GM19043 (cell line): Measurements from ENCODE around the gene GALNT14.
A peak's percentile ranks its signal among the peaks of the same experiment; 100 is the strongest.
"Not testable (repeated sequence)": the region's sequence is repeated elsewhere in the genome, so short reads cannot be mapped to it uniquely, and the experiment has no call there.

ENCODE experiments used
- ATAC-seq: cut with Tn5 transposase; IDR thresholded peaks from one replicate; pipeline ENCODE4 v1.9.1; 2021; ENCODE audit warnings: low read depth; ENCODE audit not compliant: unreplicated experiment

Gene GALNT14

DNA sequence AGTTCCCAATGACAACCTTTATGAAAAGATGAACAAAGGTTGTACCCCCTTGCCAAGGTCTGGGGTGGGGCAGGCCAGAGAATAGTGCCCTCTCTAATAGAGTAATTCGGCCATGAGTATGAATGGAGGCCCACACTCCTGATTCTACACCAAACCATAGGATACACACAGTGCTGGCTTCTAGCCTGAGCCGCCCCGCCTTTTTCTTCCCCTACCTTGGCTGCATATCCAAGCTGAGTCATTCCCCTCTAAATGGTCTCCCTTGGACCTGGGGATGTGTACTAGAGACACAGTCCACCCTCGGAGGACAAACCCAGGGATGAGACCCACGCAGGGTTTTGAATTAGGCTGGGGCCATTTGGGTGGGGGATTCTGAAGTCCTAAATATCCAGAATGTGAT is 223.8 kb downstream of the GALNT14 start:
- no peak for ATAC-seq

- no peak for ATAC-seq
Observed at GRCh38 chr2:30912056-30912455, 226.2 kb downstream of the GALNT14 start.

- no peak for ATAC-seq
Observed at GRCh38 chr2:30911327-30911726, 226.9 kb downstream of the GALNT14 start.

DNA sequence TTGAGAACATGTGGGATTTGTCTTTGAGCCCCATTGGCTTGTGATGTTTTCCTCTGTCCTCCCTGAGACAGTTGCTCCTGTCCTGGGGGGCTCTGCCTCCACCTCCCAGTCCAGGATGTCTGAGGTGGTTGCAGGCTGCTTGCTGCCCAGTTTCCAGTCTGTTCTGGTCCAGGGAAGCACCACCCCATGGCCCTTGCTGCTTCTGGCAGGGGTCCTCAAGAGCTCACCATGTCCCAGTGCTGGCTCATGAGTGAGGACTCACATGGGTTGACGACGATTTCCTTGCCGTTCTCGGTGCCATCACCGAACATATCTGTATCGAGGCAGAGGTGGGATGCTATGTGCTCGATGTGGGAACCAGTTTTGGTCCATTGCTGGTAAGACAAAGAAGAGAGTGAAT is 227.6 kb downstream of the GALNT14 start:
- no peak for ATAC-seq

- ATAC-seq, result not testable (repeated sequence)
Observed at GRCh38 chr2:30904437-30904836, 233.8 kb downstream of the GALNT14 start.

DNA sequence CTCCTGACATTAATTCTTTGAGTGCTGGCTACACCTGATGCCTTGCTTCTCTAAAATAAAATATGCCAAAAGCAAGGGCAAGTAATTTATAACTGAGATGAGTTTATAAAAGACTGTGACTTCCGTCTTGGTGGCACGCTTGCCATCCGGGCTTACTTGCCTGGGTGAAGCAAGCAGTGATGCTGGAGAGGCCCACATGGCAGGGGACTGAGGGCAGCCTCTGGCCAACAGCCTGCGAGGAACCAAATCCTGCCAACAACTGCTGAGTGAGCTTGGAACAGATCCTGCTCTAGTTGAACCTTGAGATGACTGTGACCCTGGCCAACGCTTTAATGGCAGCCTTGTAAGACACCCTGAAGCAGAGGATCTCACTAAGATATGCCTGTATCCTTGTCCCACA is 234.9 kb downstream of the GALNT14 start:
- ATAC-seq, result no peak

- no peak for ATAC-seq
Observed at GRCh38 chr2:30900381-30900780, 237.9 kb downstream of the GALNT14 start.

DNA sequence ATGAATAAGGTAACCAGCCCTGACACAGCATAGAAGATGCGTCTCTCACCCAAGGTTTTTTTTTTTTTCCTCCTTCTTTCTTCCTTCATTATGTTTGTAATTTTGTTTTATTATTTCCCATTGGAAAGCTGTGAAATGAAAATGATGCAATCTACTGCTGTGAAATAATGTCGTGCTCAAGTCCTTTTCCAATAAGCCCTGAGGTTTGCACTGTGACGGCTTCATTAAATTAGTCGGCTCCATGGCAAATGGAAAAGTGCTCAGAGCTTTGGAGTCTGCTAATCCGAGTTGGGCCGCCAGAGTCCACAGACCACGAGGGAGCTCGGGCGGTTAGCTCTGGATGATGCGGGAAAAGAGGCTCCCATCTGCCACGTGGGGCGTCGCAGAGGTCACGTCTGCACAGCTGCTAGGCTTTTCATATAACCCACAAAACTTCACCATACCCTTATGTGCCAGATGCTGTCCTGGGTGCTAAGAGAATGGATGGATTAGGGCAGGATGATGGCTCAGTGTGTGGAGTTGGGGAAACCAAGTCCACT is 238.7 kb downstream of the GALNT14 start:
- ATAC-seq, result no peak

DNA sequence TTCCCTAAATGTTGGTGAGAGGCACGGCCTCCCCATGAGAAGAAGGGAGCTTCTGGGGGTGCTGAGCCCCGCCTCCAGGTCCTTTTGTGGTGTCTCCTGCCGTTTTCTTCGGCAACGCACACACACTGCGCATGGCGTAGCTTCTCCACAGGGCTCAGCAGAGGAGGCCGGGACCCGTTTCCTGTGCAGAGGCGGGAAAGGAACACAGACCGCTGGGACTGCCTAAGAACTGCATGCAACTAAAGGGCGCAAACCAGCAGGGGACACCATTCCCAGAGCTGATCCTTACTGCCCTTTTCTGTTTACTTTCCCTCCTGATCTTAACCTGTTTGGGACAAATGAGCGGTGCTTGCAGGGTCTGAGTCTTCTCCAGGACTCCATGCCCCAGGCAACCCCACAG is 240.7 kb downstream of the GALNT14 start:
- ATAC-seq, result no peak

DNA sequence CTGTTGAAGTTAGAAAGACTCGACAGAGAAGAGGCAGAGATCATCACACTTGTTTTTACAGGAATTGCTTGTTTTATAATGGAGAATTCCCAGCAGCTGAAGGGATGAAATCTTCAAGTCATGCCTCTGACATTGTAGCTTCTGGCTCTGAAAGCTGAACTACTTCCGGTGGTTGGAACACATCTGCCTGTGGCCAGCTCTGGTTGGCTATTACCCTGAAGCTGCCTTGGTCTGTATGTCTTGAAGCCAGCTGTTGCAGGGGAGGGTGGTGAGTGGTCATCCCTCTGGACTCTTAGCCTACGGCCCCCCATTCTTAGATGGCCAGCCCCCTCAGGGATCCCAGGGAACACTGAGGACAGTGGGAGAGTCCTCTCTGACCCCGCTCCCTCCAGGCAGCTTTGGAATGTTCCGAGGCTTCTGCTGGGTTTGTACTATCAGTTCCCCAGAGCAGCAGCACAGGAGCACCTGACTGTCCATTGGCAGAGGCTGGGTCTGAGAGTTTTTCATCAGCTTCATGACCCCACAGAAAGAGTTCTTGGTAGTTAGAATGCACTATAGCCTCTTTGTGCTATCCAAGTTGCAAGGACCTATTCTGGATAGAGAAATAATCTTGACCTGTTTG is 243.6 kb downstream of the GALNT14 start:
- ATAC-seq, result peak; percentile 64

- no peak for ATAC-seq
Observed at GRCh38 chr2:30888852-30889409, 249.3 kb downstream of the GALNT14 start.

DNA sequence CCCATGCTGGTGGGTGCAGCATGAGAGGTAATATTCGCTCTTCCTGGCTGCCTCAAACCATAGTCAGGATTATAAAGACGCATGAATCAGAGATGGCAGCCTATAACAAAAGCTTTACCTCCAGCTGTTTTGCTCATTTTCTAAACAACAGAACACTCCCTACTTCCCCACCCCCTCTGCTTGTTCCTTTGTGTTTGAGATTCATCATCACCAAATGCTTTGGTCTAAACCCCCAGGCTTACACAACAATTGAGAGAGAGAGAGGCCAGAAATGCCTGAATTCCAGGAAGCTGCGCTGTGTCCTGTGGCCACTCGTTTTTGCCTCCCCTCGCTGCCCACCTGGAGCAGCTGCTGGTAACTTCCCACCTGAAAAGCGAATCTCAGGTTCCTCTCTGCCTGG is 252.2 kb downstream of the GALNT14 start:
- no peak for ATAC-seq

- ATAC-seq, result no peak
Observed at GRCh38 chr2:30883822-30884221, 254.4 kb downstream of the GALNT14 start.

- ATAC-seq, result no peak
Observed at GRCh38 chr2:30883184-30883583, 255.1 kb downstream of the GALNT14 start.

DNA sequence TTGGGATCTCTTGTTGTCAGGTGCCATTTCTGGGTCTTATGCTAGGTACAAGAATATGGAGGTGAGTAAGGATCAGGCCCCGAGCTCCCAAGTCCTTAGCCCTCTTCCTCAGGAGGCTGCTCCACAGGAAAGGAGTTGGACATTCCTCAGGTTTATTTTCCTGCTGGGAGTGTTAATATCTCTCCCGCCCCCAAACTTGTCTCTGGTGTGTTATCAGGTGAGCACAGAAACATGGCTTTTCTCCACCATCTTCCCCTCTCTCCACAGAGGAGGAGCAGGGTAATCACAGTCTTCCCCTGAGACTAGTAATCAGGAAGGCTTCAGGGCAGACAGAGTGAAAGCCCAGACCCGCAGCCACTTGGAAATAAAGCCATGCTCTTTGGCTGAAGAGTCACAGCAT is 257.7 kb downstream of the GALNT14 start:
- ATAC-seq, result no peak

DNA sequence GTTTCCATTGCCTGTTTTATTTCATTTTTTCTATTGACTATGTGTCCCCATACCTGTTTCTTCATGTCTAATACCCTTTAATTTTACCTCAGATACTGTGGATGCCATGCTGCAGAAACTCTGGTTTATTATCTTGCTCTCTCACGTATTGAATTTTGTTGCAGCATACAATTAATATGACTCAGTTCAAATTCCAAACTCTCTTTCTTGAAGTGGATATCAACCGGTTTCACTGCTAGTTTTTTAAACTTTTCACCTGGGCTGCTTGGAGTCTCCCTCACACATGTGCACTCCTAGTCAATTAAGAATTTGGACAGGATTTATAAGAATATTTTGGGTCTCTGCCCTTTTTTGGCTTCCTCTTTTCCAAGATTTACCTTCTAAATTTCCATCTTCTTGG is 260.4 kb downstream of the GALNT14 start:
- no peak for ATAC-seq

- ATAC-seq, result no peak
Observed at GRCh38 chr2:30872797-30873196, 265.4 kb downstream of the GALNT14 start.

- ATAC-seq, result no peak
Observed at GRCh38 chr2:30871980-30872789, 266.1 kb downstream of the GALNT14 start.

- no peak for ATAC-seq
Observed at GRCh38 chr2:30871440-30871839, 266.8 kb downstream of the GALNT14 start.

GRCh38 chr2:30869988-30870387 is 268.3 kb downstream of the GALNT14 start:
- no peak for ATAC-seq

- no peak for ATAC-seq
Observed at GRCh38 chr2:30867385-30867784, 270.9 kb downstream of the GALNT14 start.

DNA sequence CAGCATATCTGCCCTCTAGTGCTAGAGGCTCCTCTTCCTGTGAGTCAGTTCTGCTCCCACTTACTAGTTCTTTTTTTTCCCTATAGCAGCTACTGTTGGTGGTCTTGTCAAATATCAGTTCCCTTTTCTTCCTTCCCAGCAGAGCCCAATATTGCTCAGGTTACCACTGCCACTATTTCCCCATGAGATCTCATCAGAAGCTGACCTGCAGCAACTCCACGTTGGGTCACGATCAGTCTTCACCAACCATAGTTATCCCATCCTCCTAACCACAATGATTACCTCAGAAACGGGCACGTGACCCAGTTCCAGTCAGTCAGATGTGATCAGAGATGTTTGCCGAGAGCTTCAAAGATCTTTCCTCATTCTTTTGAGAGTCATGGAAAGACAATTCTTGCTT is 271.3 kb downstream of the GALNT14 start:
- ATAC-seq, result no peak
